H1 (cell line): ENCODE data around the gene FOXRED1. TPM values are rescaled to one million over a fixed set of nuclear protein-coding genes. Genes with fewer than 3 reads are reported as not detected.

Source experiments
- ATF2 ChIP-seq: IDR thresholded peaks from 2 replicates; pipeline ENCODE4 v1.6.1; 2012; ENCODE audit warnings: low read length, inconsistent platforms
- BCL11A ChIP-seq, 2 experiments: IDR thresholded peaks; one replicate each; pipeline ENCODE4 v1.6.1; 2011; ENCODE audit warnings: low read depth in 2 of 2, low read length in 2 of 2, mild to moderate bottlenecking in 2 of 2
- BRCA1 ChIP-seq: IDR thresholded peaks from 2 replicates; pipeline ENCODE4 v1.6.1; 2012; ENCODE audit warnings: low read depth, low read length, improper control_type of control experiment
- CHD2 ChIP-seq: IDR thresholded peaks from 2 replicates; pipeline ENCODE4 v1.6.1; 2012; ENCODE audit warnings: low read length, improper control_type of control experiment
- RXRA ChIP-seq: IDR thresholded peaks from 2 replicates; pipeline ENCODE4 v1.6.1; 2011; ENCODE audit warnings: low read depth, mild to moderate bottlenecking, low read length, moderate library complexity; ENCODE audit not compliant: insufficient read depth
- TEAD4 ChIP-seq: IDR thresholded peaks from 2 replicates; pipeline ENCODE4 v1.6.1; 2012; ENCODE audit warnings: low read depth, low read length, inconsistent platforms, mixed read lengths
- polyA plus RNA-seq, 7 experiments: library from polyadenylated mRNA; depleted of rRNA in 3 of 7; stranded (reverse) in 5 of 7; unstranded in 2 of 7; fragments of >200 nt in 5 of 7; fragments of 200-250 nt in 2 of 7; gene quantifications; 1 replicate in 5 of 7; 2 replicates in 1 of 7; 4 replicates in 1 of 7; pipeline versions ENCODE4 v1.2.1 to v1.2.3, GENCODE V29; 2011 to 2013; ENCODE audit warnings: missing spikeins in 2 of 7, mixed read lengths in 2 of 7
- small RNA-seq: library from polyadenylated mRNA; stranded (forward); fragments of <200 nt; extraction: miRNeasy Mini kit (QIAGEN cat#:217004); gene quantifications from one replicate; pipeline ENCODE3, GENCODE V24; 2013; ENCODE audit not compliant: insufficient read depth
- total RNA-seq: library from RNA; stranded (reverse); fragmentation: NEBNext Ultra II Directional; extraction: Animal tissue kit (Norgen Biotek cat#: 25700); gene quantifications from 2 replicates; pipeline ENCODE4 v1.2.1, GENCODE V29; 2021
- TF ChIP-seq, protein P1 (sequence below), 3 experiments: IDR thresholded peaks; 1 replicate in 2 of 3; 2 replicates in 1 of 3; pipeline versions ENCODE4 v1.5.1 to v1.6.1; 2011; ENCODE audit warnings: low read length in 3 of 3, mild to moderate bottlenecking in 3 of 3, inconsistent platforms in 2 of 3, low read depth in 1 of 3, moderate library complexity in 1 of 3; ENCODE audit not compliant: insufficient read depth in 1 of 3; ENCODE audit errors: control extremely low read depth in 1 of 3

The FOXRED1 gene
- total and polyA plus RNA-seq, 2 of the 8 experiments (the other 6 are each of a cell fraction or from before 2014, with no cell fraction given): 48.8 to 99.4 TPM

GRCh38 chr11:126327281-126328000 lies 58.5 kb downstream of the FOXRED1 start (continued):
- TF ChIP-seq, protein P1, sequence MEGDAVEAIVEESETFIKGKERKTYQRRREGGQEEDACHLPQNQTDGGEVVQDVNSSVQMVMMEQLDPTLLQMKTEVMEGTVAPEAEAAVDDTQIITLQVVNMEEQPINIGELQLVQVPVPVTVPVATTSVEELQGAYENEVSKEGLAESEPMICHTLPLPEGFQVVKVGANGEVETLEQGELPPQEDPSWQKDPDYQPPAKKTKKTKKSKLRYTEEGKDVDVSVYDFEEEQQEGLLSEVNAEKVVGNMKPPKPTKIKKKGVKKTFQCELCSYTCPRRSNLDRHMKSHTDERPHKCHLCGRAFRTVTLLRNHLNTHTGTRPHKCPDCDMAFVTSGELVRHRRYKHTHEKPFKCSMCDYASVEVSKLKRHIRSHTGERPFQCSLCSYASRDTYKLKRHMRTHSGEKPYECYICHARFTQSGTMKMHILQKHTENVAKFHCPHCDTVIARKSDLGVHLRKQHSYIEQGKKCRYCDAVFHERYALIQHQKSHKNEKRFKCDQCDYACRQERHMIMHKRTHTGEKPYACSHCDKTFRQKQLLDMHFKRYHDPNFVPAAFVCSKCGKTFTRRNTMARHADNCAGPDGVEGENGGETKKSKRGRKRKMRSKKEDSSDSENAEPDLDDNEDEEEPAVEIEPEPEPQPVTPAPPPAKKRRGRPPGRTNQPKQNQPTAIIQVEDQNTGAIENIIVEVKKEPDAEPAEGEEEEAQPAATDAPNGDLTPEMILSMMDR (IDR thresholded peaks at IDR 0.05; ENCODE audit: control extremely low read depth in 1 of 3, insufficient read depth in 1 of 3, low read depth in 1 of 3, low read length in 3 of 3): no peak
- no peak for TF ChIP-seq BRCA1
- no peak for TF ChIP-seq TEAD4
- no peak for TF ChIP-seq RXRA
- no peak for TF ChIP-seq ATF2
- no peak for TF ChIP-seq BCL11A (IDR thresholded peaks at IDR 0.05; ENCODE audit: low read depth in 2 of 2, low read length in 2 of 2)
- no peak for TF ChIP-seq CHD2

Small RNAs within 50 kb of the gene (small RNA-seq; reads per million reads assigned to genes)
- gene RN7SL351P: not detected

Other genes with a start within 250 kb of the FOXRED1 start
- 32.5 and 32.9 TPM in 2 replicates for gene CDON, start 206.3 kb upstream of the FOXRED1 start, total RNA-seq
- 11.0 and 11.5 TPM in 2 replicates for gene CDON, start 206.3 kb upstream of the FOXRED1 start, polyA plus RNA-seq (2011; rRNA removed)
- gene RPUSD4, start 57.5 kb upstream of the FOXRED1 start, total RNA-seq: 48.2 and 50.7 TPM in 2 replicates
- 36.1 and 46.7 TPM in 2 replicates for gene RPUSD4, start 57.5 kb upstream of the FOXRED1 start, polyA plus RNA-seq (2011; rRNA removed)
- gene FAM118B, start 57.4 kb upstream of the FOXRED1 start, total RNA-seq: 47.1 and 48.3 TPM in 2 replicates
- gene FAM118B, start 57.4 kb upstream of the FOXRED1 start, polyA plus RNA-seq (2011; rRNA removed): 15.5 and 25.3 TPM in 2 replicates
- 54.3 and 57.6 TPM in 2 replicates for gene SRPRA, start 259 bp upstream of the FOXRED1 start, total RNA-seq
- gene SRPRA, start 259 bp upstream of the FOXRED1 start, polyA plus RNA-seq (2011; rRNA removed): 60.3 and 62.0 TPM in 2 replicates
- gene TIRAP, start 13.9 kb downstream of the FOXRED1 start, total RNA-seq: 4.5 and 5.3 TPM in 2 replicates
- gene TIRAP, start 13.9 kb downstream of the FOXRED1 start, polyA plus RNA-seq (2011; rRNA removed): 5.3 and 5.6 TPM in 2 replicates
- 24.6 and 24.8 TPM in 2 replicates for gene DCPS, start 34.9 kb downstream of the FOXRED1 start, total RNA-seq
- 55.2 and 61.9 TPM in 2 replicates for gene DCPS, start 34.9 kb downstream of the FOXRED1 start, polyA plus RNA-seq (2011; rRNA removed)
- 15.6 and 16.0 TPM in 2 replicates for gene ST3GAL4, start 86.5 kb downstream of the FOXRED1 start, total RNA-seq
- gene ST3GAL4, start 86.5 kb downstream of the FOXRED1 start, polyA plus RNA-seq (2011; rRNA removed): 20.0 and 21.0 TPM in 2 replicates